Osteocyte (in vitro differentiated cells): Measurements from ENCODE around the gene RALGPS2. TPM values are rescaled to one million over a fixed set of nuclear protein-coding genes. Genes with fewer than 3 reads are reported as not detected.

Source experiments
- DNase-seq: peaks from one replicate; pipeline ENCODE4 v3.0.0; 2021; ENCODE audit warnings: mixed read lengths; ENCODE audit not compliant: unreplicated experiment; ENCODE audit errors: extremely low spot score
- H3K27ac Mint-ChIP-seq: one replicate; pipeline ENCODE4 v1.8.0; 2021; ENCODE audit warnings: mild to moderate bottlenecking, mixed read lengths; ENCODE audit not compliant: unreplicated experiment
- H3K27me3 Mint-ChIP-seq: one replicate; pipeline ENCODE4 v1.8.0; 2021; ENCODE audit warnings: mixed read lengths; ENCODE audit not compliant: unreplicated experiment
- H3K36me3 Mint-ChIP-seq: one replicate; pipeline ENCODE4 v1.8.0; 2021; ENCODE audit warnings: mixed read lengths; ENCODE audit not compliant: unreplicated experiment
- H3K4me1 Mint-ChIP-seq: one replicate; pipeline ENCODE4 v1.8.0; 2021; ENCODE audit warnings: mixed read lengths; ENCODE audit not compliant: unreplicated experiment
- H3K4me3 Mint-ChIP-seq: one replicate; pipeline ENCODE4 v1.8.0; 2021; ENCODE audit warnings: mild to moderate bottlenecking, moderate library complexity, mixed read lengths; ENCODE audit not compliant: unreplicated experiment
- H3K9me3 Mint-ChIP-seq: one replicate; pipeline ENCODE4 v1.8.0; 2021; ENCODE audit warnings: mixed read lengths; ENCODE audit not compliant: unreplicated experiment
- total RNA-seq: library from RNA; stranded (reverse); gene quantifications from 2 replicates; pipeline ENCODE4 v1.2.1, GENCODE V29; 2021
- TF ChIP-seq, protein P1 (sequence below): fragments of 200-600 bp; sonication (generic); IDR thresholded peaks from 2 replicates; pipeline ENCODE4 v1.5.0; 2021; ENCODE audit warnings: antibody characterized with exemption, mild to moderate bottlenecking, moderate library complexity

The RALGPS2 gene
- total RNA-seq, 1 donor from 2014 or later = 6.5 TPM

DNA sequence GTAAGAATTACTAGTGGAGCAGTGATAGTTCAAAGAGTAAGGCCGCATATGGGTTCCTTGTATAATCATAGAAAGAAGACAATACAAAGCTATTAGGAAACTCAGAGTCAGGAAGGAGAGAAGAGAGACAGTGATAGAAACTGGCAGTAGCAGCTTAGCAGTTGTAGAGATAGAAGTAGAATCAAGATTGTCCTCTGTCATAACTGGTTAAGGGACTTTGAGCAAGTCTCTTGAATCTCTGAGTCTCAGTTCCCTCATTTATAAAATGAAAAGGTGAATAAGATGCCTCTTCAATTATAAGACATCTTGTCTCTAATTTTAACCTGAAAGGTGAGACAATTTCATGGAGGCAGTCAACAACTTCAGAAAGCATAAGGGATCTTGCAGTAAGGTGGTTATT lies 6.5 kb upstream of the RALGPS2 start:
- Mint-ChIP-seq H3K36me3 (no peaks in the 10 kb centered on the region), H3K4me3 (no peak overlapping the region), H3K27me3 (no peaks in the 10 kb centered on the region), H3K9me3 (no peaks in the 10 kb centered on the region), H3K4me1 (peaks cover 2% of the 10 kb centered on the region), H3K27ac (no peak overlapping the region)
- no peak for DNase-seq
- TF ChIP-seq, protein P1, sequence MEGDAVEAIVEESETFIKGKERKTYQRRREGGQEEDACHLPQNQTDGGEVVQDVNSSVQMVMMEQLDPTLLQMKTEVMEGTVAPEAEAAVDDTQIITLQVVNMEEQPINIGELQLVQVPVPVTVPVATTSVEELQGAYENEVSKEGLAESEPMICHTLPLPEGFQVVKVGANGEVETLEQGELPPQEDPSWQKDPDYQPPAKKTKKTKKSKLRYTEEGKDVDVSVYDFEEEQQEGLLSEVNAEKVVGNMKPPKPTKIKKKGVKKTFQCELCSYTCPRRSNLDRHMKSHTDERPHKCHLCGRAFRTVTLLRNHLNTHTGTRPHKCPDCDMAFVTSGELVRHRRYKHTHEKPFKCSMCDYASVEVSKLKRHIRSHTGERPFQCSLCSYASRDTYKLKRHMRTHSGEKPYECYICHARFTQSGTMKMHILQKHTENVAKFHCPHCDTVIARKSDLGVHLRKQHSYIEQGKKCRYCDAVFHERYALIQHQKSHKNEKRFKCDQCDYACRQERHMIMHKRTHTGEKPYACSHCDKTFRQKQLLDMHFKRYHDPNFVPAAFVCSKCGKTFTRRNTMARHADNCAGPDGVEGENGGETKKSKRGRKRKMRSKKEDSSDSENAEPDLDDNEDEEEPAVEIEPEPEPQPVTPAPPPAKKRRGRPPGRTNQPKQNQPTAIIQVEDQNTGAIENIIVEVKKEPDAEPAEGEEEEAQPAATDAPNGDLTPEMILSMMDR = no peak

DNA sequence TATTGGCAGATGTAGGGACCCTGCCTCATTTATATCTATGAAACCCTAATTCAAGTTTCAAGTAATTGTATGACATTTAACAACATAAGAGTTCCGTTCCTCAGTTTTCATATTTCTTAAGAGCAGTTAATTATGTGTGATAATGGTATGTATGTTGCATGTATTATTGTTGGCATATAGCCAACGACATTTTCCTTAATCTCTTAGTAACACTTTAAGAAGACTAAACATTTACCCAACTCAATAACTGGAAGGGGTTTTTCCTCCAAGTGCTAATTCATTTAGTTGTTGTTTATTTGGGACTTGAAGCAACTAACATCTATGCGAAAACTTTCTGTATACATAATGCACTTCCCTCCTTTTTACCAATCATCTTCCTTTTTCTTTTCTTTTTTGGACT lies 1.5 kb upstream of the RALGPS2 start:
- H3K27ac Mint-ChIP-seq = no peak overlapping the region
- no peak for DNase-seq
- TF ChIP-seq, protein P1 = no peak
- H3K4me3 Mint-ChIP-seq = no peak overlapping the region
- no peaks in the 10 kb centered on the region for H3K9me3 Mint-ChIP-seq
- H3K27me3 Mint-ChIP-seq = no peaks in the 10 kb centered on the region
- H3K4me1 Mint-ChIP-seq = peaks cover 19% of the 10 kb centered on the region
- no peaks in the 10 kb centered on the region for H3K36me3 Mint-ChIP-seq

DNA sequence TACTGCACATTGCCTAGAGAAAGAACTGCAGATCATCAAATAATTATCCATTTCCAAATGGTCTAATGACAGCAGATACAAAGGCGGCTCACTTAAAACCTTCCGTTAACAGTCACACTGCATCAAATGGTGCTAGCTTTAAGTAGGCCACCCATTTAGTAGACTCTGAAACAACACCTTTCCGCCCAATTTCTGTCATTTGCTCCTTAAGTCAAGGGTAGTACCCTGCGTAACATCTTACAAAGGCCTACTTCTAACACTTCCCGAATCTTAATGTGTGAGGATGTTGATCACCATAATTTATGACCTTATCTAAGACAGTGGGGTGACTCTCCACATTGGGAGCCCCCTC lies 692 bp upstream of the RALGPS2 start:
- no peaks in the 10 kb centered on the region for H3K36me3 Mint-ChIP-seq
- H3K27me3 Mint-ChIP-seq = no peaks in the 10 kb centered on the region
- H3K4me1 Mint-ChIP-seq = peaks cover 19% of the 10 kb centered on the region
- DNase-seq = no peak
- peak overlapping the region; percentile 75 for H3K4me3 Mint-ChIP-seq
- H3K9me3 Mint-ChIP-seq = no peaks in the 10 kb centered on the region
- TF ChIP-seq, protein P1 = no peak
- H3K27ac Mint-ChIP-seq = no peak overlapping the region

DNA sequence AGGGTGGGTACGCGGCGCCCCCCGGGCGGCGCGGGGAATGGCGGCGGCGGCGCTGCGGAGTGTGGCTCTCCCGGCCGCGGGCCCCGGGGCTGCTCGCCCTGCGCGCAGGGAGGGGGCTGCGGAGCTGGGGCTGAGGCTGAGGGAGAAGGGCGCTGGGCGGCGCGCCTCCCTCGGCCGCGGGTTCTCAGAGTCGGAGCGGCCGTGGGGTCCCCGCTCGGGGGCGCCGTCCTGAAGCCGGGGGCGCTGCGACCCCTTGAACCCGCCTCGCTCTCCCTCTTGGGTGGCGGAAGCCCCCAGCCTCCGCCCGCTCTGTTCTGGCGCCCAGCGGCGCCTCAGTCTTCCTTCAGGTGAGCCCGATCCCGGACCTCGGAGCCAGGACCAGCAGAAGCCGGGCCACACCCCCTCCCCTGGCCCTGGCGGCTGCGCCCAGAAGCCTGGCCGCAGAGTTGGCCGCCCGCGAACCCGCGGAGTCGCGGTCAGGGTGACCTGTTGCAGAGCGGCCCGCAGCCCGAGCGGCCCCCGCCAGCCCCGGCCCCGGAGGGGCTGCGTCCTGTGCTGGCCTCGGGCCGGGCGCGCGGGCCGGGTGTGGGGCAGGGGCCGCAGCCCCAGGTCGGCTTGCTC lies 532 bp downstream of the RALGPS2 start:
- DNase-seq = no peak
- no peaks in the 10 kb centered on the region for H3K27me3 Mint-ChIP-seq
- no peaks in the 10 kb centered on the region for H3K36me3 Mint-ChIP-seq
- TF ChIP-seq, protein P1 = peak; percentile 25
- peak overlapping the region; percentile 45 for H3K27ac Mint-ChIP-seq
- H3K9me3 Mint-ChIP-seq = no peaks in the 10 kb centered on the region
- peak overlapping the region; percentile 80 for H3K4me3 Mint-ChIP-seq
- peaks cover 19% of the 10 kb centered on the region for H3K4me1 Mint-ChIP-seq

DNA sequence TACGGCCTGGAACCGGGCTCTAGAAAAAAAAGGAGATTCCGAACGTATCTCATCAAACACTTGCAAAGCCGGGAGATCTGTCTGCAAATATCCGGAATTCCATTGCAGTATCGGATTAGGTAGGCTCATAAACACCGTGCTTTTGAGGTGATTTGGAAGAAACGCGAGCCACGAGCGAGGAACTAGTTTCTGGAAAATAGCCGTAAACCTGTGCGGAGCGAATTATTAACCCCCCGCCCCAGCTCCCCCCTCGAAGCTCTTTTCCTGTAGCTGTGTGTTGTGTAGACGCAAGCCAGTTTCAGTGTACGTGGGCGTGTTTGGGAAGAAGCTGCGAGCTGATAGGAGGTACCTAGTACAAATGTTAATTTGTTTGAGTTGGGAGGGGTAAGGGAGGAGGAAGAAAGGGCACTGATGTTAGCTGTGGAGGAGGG lies 1.1 kb downstream of the RALGPS2 start:
- Mint-ChIP-seq H3K4me1 (peaks cover 19% of the 10 kb centered on the region), H3K36me3 (no peaks in the 10 kb centered on the region), H3K4me3 (peak overlapping the region; percentile 80), H3K27ac (peak overlapping the region; percentile 45), H3K27me3 (no peaks in the 10 kb centered on the region), H3K9me3 (no peaks in the 10 kb centered on the region)
- DNase-seq = no peak
- TF ChIP-seq, protein P1 = no peak
